Transverse colon (tissue), 4 donors: ENCODE results near the gene KRT23.

ENCODE experiments used
- POLR2A ChIP-seq: fragments of 450-650 bp; IDR thresholded peaks from one replicate; pipeline ENCODE4 v1.6.1; 2016; ENCODE audit warnings: antibody characterized with exemption, mild to moderate bottlenecking, moderate library complexity
- POLR2AphosphoS5 ChIP-seq, 3 donors: sonication (generic); formaldehyde crosslinking; IDR thresholded peaks; one replicate each; pipeline ENCODE4 v1.6.1; 2016; ENCODE audit warnings: antibody characterized with exemption in 3 of 3
- TF ChIP-seq, protein P1 (sequence below), 5 experiments: fragments of 200-600 bp in 3 of 5; fragments of 450-650 bp in 2 of 5; sonication (generic) in 3 of 5; IDR thresholded peaks; 1 replicate in 2 of 5; 2 replicates in 3 of 5; pipeline ENCODE4 v1.5.1; 2016 to 2017; ENCODE audit warnings: antibody characterized with exemption in 5 of 5, inconsistent platforms in 3 of 5, mild to moderate bottlenecking in 2 of 5, moderate library complexity in 1 of 5

GRCh38 chr17:40952661-40953060 is 15.2 kb upstream of the KRT23 start:
- no peak for TF ChIP-seq POLR2AphosphoS5 (IDR thresholded peaks at IDR 0.05)
- TF ChIP-seq, protein P1, sequence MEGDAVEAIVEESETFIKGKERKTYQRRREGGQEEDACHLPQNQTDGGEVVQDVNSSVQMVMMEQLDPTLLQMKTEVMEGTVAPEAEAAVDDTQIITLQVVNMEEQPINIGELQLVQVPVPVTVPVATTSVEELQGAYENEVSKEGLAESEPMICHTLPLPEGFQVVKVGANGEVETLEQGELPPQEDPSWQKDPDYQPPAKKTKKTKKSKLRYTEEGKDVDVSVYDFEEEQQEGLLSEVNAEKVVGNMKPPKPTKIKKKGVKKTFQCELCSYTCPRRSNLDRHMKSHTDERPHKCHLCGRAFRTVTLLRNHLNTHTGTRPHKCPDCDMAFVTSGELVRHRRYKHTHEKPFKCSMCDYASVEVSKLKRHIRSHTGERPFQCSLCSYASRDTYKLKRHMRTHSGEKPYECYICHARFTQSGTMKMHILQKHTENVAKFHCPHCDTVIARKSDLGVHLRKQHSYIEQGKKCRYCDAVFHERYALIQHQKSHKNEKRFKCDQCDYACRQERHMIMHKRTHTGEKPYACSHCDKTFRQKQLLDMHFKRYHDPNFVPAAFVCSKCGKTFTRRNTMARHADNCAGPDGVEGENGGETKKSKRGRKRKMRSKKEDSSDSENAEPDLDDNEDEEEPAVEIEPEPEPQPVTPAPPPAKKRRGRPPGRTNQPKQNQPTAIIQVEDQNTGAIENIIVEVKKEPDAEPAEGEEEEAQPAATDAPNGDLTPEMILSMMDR (IDR thresholded peaks at IDR 0.05), result no peak
- no peak for TF ChIP-seq POLR2A
